Stimulated activated CD8-positive, alpha-beta memory T cell treated with anti-CD3 and anti-CD28 coated beads, Interleukin-4, amount 100 ng/mL, for 4 hours (primary cell): Measurements from ENCODE around the gene ALOX15.
"Not testable (repeated sequence)": the region's sequence is repeated elsewhere in the genome, so short reads cannot be mapped to it uniquely, and the experiment has no call there.

ENCODE experiments used
- DNase-seq, 2 donors: peaks; one replicate each; pipeline ENCODE4 v3.0.0-alpha.2; 2020; ENCODE audit warnings: low read depth in 2 of 2, low spot score in 1 of 2

The ALOX15 gene

DNA sequence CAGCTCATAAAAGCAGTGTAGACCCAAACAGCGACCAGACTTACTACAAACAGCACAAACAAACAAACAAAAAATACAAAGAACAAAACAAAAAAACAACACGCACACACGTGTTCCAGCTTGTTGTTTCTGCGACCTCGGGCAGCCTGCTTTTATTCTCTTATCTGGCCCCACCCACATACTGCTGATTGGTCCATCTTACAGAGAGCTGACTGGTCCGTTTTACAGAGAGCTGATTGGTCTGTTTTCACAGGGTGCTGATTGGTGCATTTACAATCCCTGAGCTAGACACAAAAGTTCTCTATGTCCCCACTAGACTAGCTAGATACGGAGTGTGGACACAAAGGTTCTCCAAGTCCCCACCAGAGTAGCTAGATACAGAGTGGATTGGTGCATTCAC is 14.5 kb upstream of the ALOX15 start:
- not testable (repeated sequence) for DNase-seq

- no peak for DNase-seq
Measured at GRCh38 chr17:4652997-4653396, 11.5 kb upstream of the ALOX15 start.

DNA sequence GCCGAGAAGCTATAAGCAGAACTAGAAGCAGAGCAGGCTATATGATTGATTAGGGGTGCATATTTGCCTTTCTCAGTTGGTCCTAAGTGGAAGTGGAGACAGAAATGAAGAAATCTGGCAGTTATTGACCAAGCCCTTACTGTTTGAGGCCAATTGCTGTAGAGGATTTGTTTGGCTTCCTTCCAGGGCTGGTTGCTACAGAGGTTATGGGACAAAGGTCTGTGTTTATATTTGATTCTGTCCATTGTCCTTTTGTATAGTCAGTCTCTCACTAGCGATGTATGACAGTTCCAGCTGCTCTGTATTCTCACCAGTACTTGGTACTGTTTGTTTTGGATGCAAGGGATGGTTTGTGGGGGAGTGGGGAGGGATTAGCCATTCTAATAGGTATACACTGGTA is 7.3 kb upstream of the ALOX15 start:
- no peak for DNase-seq

DNA sequence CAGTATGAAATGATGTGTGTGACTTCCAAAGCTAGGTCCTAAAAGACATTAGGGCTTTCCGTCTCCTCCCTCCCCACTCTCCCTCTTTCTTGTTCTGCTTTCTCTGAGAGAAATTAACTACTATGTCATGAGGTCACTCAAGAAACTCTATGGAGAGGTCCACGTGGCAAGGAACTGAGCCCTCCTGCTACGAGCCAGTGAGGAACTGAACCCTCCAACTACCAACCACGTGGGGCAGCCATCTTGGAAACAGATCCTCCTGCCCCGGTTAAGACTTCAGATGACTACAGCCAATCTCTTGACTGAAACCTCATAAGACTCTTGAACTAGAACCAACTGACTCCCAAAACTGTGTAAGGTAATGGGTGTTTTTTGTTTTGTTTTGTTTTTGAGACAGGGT is 4.2 kb upstream of the ALOX15 start:
- no peak for DNase-seq

GRCh38 chr17:4643676-4644075 is 2.2 kb upstream of the ALOX15 start:
- no peak for DNase-seq

DNA sequence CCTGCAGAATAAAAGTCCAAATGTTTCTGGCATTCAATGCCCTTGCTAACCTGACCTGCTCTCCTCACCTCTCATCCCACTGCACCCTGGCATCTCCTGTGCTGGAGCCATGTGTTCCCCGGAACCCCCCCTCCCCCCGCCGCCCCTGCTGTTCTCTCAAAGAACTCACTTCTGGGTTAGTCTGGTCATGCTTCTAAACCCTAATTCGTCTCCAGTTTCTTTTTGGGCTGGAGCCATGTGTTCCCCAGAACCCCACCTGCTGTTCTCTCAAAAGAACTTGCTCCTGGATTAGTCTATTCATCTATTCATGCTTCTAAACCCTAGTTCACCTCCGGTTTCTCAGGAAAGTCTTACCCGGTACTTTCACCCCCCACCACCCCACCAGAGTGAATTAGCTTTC is 808 bp upstream of the ALOX15 start:
- no peak for DNase-seq

GRCh38 chr17:4640569-4641188 is 799 bp downstream of the ALOX15 start:
- not testable (repeated sequence) for DNase-seq

DNA sequence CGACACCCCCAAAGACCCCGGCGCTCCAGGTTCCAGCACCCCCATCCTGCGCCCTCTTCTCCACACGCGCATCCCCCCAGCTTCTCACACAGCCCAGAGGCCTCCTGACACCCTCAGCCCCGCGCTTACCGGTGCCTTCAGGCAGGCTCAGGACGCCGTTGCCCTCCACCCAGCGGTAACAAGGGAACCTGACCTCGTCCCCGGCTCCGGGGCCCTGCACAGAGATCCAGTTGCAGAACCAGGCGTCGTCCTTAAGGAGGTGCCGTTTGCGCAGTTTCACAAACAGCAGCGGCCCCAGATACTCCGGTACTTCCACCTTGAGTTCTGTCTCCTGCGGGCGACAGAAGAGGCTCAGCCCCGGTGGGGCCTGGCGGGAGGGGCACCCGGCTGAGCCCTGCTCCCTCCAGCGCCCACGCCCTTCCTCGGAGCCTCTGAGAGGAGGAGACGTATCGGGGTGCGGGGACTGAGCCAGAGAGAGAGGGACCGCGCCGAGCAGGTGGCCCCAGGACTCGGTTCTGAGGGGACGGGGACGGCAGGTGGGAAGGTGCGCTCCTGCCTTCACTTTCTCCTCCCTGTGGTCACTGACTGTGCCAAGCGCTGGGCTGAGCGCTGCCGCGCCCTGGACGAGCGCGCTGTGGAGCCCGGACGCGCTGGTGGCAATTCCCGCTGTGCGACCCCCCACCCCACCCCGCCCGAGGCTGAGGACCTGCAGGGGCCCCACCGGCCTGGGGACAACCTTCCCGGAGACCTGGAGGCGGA is 2.0 kb downstream of the ALOX15 start:
- DNase-seq: not testable (repeated sequence)

GRCh38 chr17:4638766-4639165 is 2.7 kb downstream of the ALOX15 start:
- DNase-seq: not testable (repeated sequence)

GRCh38 chr17:4636474-4637100 is 4.9 kb downstream of the ALOX15 start:
- no peak for DNase-seq

DNA sequence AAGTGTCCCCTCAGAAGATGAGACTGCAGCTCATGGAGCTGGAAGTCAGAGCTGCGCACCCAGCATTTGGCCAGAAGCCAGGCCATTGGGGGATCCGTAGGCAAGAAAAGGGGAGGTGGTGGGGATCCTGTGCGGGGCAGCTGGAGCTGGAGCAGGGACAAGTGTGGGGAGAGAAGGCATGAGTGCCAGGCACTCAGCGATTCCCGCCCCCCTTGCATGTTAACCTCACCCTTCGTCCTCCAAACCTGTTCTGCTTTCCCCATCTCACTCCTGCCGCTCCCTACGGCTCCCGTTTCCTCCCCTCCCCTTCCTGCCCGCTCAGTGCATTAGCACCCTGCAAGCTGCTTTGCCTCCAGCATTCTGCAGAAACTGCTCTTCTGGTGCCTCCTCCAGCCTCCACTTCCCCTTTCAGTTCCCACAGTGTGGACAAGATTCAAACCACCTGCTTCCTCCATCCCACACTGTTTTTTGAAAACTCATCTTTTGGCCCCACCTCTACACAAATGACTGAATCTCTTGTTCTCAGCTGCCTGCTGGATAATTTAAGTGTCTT is 5.6 kb downstream of the ALOX15 start:
- DNase-seq: no peak

DNA sequence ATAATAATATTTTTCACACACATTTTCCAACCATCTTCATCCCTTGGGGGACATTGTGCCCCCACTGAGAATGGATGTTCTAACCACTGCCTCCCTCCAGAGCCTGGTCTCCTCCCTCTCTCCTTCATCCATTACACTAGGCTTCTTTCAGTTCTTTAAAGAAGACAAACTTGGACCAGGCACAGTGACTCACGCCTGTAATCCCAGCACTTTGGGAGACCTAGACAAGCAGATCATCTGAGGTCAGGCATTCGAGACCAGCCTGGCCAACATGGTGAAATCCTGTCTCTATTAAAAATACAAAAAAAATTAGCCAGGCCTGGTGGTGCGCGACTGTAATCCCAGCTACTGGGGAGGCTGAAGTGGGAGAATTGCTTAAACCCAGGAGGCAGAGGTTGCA is 6.5 kb downstream of the ALOX15 start:
- DNase-seq: no peak

DNA sequence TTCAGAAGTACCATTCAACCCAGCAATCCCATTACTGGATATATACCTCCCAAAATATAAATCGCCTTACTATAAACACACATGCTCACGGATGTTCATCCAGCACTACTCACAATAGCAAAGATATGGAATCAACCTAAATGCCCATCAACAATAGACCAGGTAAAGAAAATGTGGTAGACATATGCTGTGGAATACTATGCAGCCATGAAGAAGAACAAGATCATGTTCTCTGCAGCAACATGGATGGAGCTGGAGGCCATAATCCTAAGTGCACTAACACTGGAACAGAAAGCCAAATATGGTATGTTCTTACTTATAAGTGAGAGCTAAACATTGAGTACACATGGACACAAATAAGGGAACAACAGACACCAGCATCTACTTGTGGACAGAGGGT is 7.8 kb downstream of the ALOX15 start:
- DNase-seq: no peak

GRCh38 chr17:4632581-4632920 is 8.9 kb downstream of the ALOX15 start:
- DNase-seq: no peak

DNA sequence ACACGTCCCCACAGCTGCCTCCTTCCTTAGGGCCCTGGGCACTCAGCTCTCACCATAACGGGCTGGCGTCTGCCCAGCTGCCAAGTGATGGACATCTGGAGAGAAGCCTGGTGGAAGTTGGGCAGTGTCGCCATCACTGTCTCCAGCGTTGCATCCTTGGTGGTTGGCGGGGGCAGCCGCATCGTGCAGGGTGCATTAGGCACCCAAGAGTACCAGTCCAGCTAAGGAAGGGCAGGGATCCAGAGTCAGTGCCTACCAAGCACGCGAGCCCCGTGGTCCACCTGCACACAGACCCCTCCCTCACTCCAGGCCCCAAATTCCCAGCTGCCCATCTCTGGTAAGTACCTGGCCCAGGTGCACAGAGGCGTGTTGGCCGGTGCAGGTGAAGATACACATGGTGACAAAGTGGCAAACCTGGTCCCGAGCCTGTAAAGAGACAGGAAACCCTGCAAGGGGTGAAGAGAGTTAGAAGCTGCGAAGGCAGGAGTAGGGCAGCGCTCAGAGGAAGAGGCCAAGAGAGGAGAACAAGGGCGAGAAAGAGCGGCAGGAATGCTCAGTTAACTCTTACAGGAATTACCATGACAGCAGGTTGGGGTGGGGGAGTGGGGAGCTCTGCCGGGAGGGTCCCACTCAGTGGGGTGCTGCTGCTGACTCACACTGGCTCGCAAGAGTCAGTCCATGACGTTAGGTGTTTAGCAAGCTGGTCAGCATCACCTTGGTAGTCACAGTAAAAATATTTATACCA is 9.5 kb downstream of the ALOX15 start:
- DNase-seq: no peak

DNA sequence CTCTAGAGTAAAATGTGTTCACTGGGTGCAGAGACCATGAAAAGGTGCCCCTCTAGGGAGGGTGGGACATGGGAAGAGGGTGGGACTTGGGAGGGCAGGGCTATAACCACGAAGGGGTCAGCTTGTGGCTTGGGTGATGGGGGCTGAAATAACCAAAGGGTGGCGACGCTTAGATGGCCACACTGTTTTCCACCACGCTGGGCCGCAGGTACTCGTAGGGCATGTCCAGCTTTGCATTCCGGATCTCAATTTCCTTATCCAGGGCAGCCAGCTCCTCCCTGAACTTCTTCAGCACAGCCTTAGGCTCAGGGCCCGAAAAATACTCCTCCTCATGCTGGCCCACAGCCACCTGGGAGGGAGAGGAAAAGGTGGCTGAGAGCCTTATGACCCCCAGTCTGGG is 10.0 kb downstream of the ALOX15 start:
- DNase-seq: no peak

GRCh38 chr17:4626734-4627256 is 14.7 kb downstream of the ALOX15 start:
- DNase-seq: no peak

DNA sequence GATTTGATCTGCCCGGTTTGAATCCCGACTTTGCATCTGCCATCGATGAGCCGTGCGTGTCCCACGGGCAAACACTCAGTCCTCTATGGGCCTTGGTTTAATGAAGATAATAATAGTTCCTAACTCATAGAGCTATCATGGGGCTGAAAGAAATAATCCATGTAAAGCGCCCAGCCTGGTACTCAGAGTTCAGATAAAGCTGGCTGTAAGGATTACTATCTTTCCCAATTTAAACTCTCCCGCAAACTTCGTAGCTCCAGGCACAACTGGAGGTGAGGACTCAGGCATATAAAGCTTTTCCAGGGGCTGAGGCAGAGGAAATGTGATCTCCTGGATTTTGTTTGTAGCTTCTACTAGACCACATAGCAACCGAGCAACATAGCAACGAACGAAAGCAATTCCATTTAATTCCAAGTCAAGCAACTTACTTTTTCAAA is 16.3 kb downstream of the ALOX15 start:
- DNase-seq: no peak

DNA sequence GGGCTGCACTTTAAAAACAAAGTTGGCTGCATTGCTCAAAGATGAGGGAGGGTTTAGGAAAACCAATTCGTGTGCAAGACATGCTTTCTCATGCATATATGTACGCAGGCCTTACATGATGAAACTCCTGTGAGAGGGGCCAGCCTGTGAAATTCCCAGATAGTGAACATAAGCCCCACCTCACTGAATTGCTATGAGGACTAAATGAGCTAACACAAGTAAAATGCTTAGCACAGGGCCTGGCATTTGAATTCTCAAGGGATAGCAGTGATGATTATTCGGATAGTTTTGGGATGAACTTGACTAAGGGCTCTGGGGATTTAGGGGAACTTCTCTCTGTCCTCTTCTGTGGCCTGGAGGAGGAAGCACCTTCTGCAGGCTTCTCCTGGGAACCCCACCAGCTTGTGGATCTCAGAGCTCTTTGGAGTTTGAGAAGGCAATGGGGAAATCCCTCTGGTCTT is 17.0 kb downstream of the ALOX15 start:
- not testable (repeated sequence) for DNase-seq

- no peak for DNase-seq
Measured at GRCh38 chr17:4623249-4623648, 18.2 kb downstream of the ALOX15 start.

GRCh38 chr17:4622375-4622774 is 19.1 kb downstream of the ALOX15 start:
- no peak for DNase-seq
